Neural cell (in vitro differentiated cells): ENCODE results near the gene NXF1. TPM values are rescaled to one million over a fixed set of nuclear protein-coding genes. Genes with fewer than 3 reads are reported as not detected.
"Not testable (repeated sequence)": the region's sequence is repeated elsewhere in the genome, so short reads cannot be mapped to it uniquely, and the experiment has no call there.

Source experiments
- H2AFZ ChIP-seq: fragments of 200-600, 300-800 bp; sonication (generic), shearing (Covaris generic); 2 replicates; pipeline ENCODE4 v1.6.0; 2014; ENCODE audit warnings: low read depth, mild to moderate bottlenecking, antibody characterized with exemption, low read length, moderate library complexity
- H3F3A ChIP-seq: fragments of 200-600 bp; shearing (Covaris generic); 2 replicates; pipeline ENCODE4 v1.6.1; 2016; ENCODE audit warnings: mild to moderate bottlenecking, moderate library complexity, mixed read lengths, antibody characterized with exemption, low read length; ENCODE audit not compliant: insufficient read depth, poor library complexity, severe bottlenecking
- H3K27ac ChIP-seq: fragments of 200-600, 300-800 bp; sonication (generic), shearing (Covaris generic); 2 replicates; pipeline ENCODE4 v1.5.1; 2014; ENCODE audit warnings: mild to moderate bottlenecking, low read length, moderate library complexity
- H3K27me3 ChIP-seq: fragments of 300-800, 200-600 bp; sonication (generic), shearing (Covaris generic); 2 replicates; pipeline ENCODE4 v1.6.0; 2014; ENCODE audit warnings: mild to moderate bottlenecking, low read depth, low read length, moderate library complexity; ENCODE audit not compliant: insufficient read depth
- H3K36me3 ChIP-seq: fragments of 300-800, 200-600 bp; sonication (generic), shearing (Covaris generic); 2 replicates; pipeline ENCODE4 v1.5.1; 2014; ENCODE audit warnings: mild to moderate bottlenecking, antibody characterized with exemption, low read length, moderate library complexity; ENCODE audit not compliant: insufficient read depth
- H3K4me2 ChIP-seq: fragments of 300-800, 200-600 bp; sonication (generic), shearing (Covaris generic); 2 replicates; pipeline ENCODE4 v1.6.0; 2014; ENCODE audit warnings: mild to moderate bottlenecking, low read length
- H3K4me3 ChIP-seq: fragments of 300-800, 200-600 bp; sonication (generic), shearing (Covaris generic); 2 replicates; pipeline ENCODE4 v1.5.1; 2014; ENCODE audit warnings: mild to moderate bottlenecking, low read length, moderate library complexity
- H3K79me2 ChIP-seq: fragments of 200-600 bp; shearing (Covaris generic); replicated peaks from 2 replicates; pipeline ENCODE4 v1.6.0; 2014; ENCODE audit warnings: mild to moderate bottlenecking, low read length, moderate library complexity; ENCODE audit not compliant: insufficient read depth
- H3K9ac ChIP-seq: fragments of 300-800, 200-600 bp; sonication (generic), shearing (Covaris generic); 2 replicates; pipeline ENCODE4 v1.6.1; 2016; ENCODE audit warnings: mild to moderate bottlenecking, low read length, mixed read lengths
- H3K9me2 ChIP-seq: fragments of 200-600 bp; shearing (Covaris generic); 2 replicates; pipeline ENCODE4 v1.6.1; 2016; ENCODE audit warnings: mild to moderate bottlenecking, low read length, mixed read lengths; ENCODE audit not compliant: insufficient read depth
- H3K9me3 ChIP-seq: fragments of 200-600, 300-800 bp; sonication (generic), shearing (Covaris generic); 2 replicates; pipeline ENCODE4 v1.6.1; 2016; ENCODE audit warnings: mild to moderate bottlenecking, mixed run types, low read length, moderate library complexity, mixed read lengths
- H4K20me1 ChIP-seq: fragments of 200-600 bp; shearing (Covaris generic); 2 replicates; pipeline ENCODE4 v1.6.1; 2016; ENCODE audit warnings: mild to moderate bottlenecking, mixed run types; ENCODE audit not compliant: insufficient read depth
- EP300 ChIP-seq: fragments of 450-650 bp; conservative IDR thresholded peaks from 2 replicates; pipeline ENCODE4 v1.6.1; 2014; ENCODE audit warnings: antibody characterized with exemption, mild to moderate bottlenecking, moderate library complexity; ENCODE audit not compliant: poor library complexity, severe bottlenecking
- EZH2 ChIP-seq: fragments of 200-600, 300-800 bp; shearing (Covaris generic), sonication (generic); IDR thresholded peaks from 2 replicates; pipeline ENCODE4 v1.6.1; 2014; ENCODE audit warnings: antibody characterized with exemption, low read length, borderline replicate concordance, mild to moderate bottlenecking; ENCODE audit not compliant: insufficient read depth, poor library complexity, severe bottlenecking
- MXI1 ChIP-seq: fragments of 450-650 bp; conservative IDR thresholded peaks from 2 replicates; pipeline ENCODE4 v1.6.1; 2014; ENCODE audit warnings: antibody characterized with exemption, mild to moderate bottlenecking; ENCODE audit not compliant: poor library complexity, severe bottlenecking
- POLR2AphosphoS5 ChIP-seq: IDR thresholded peaks from 2 replicates; pipeline ENCODE4 v1.6.1; 2012
- RAD21 ChIP-seq: fragments of 450-650 bp; conservative IDR thresholded peaks from 2 replicates; pipeline ENCODE4 v1.6.1; 2014; ENCODE audit warnings: antibody characterized with exemption, mild to moderate bottlenecking, moderate library complexity
- SMC3 ChIP-seq: fragments of 450-650 bp; conservative IDR thresholded peaks from 2 replicates; pipeline ENCODE4 v1.6.1; 2014; ENCODE audit warnings: antibody characterized with exemption, mild to moderate bottlenecking, moderate library complexity; ENCODE audit not compliant: poor library complexity
- TAF1 ChIP-seq: IDR thresholded peaks from 2 replicates; pipeline ENCODE4 v1.6.1; 2012; ENCODE audit warnings: low read depth
- polyA plus RNA-seq: library from polyadenylated mRNA; depleted of rRNA; stranded (reverse); fragments of >200 nt; gene quantifications from 2 replicates; pipeline ENCODE4 v1.2.3, GENCODE V29; 2014
- TF ChIP-seq, protein P1 (sequence below): fragments of 450-650 bp; IDR thresholded peaks from 2 replicates; pipeline ENCODE4 v1.5.1; 2014; ENCODE audit warnings: antibody characterized with exemption, mild to moderate bottlenecking, moderate library complexity; ENCODE audit not compliant: poor library complexity, severe bottlenecking
- TF ChIP-seq, protein P2 (sequence below): IDR thresholded peaks from 2 replicates; pipeline ENCODE4 v1.6.1; 2012; ENCODE audit warnings: borderline replicate concordance

The NXF1 gene
- polyA plus RNA-seq, 1 donor from 2014 or later = 26.0 TPM

DNA sequence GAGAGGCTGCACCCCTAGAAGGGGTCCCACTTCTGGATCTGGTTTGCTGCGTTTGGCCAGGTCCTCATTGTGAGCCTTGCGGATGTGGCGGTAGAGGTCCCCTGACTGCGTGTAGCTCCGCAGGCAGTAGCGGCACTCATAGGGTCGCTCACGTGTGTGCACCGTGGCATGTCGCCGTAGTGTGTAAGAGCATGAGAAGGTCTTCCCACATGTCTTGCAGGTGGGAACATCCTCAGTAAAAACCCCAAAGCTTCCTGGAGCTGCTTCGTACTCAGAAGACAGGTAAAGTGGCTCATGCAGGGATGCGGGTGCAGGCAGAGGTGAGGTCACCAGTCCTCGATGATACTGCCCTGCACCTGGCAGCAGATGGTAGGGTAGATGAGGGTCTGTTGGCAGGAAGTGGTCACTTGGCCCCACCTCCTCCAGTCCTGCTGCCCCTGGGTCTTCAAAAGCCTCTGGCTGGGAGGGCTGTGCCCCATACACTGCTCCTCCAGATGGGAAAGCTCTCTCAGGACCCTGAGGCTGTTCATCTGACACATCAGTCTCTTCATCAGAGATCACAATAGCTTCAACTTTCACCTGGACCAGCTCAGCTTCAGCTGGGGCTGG, 53.0 kb downstream of the NXF1 start:
- Histone ChIP-seq H2AFZ (no peak overlapping the region), H3K27me3 (no peaks in the 10 kb centered on the region), H3K27ac (no peak overlapping the region), H4K20me1 (no peaks in the 10 kb centered on the region), H3K9me3 (no peaks in the 10 kb centered on the region), H3K4me3 (no peak overlapping the region), H3F3A (no peaks in the 10 kb centered on the region), H3K4me2 (no peak overlapping the region), H3K79me2 (peaks cover 5% of the 10 kb centered on the region), H3K36me3 (no peaks in the 10 kb centered on the region), H3K9ac (no peak overlapping the region), H3K9me2 (no peaks in the 10 kb centered on the region)
- TF ChIP-seq, protein P1, sequence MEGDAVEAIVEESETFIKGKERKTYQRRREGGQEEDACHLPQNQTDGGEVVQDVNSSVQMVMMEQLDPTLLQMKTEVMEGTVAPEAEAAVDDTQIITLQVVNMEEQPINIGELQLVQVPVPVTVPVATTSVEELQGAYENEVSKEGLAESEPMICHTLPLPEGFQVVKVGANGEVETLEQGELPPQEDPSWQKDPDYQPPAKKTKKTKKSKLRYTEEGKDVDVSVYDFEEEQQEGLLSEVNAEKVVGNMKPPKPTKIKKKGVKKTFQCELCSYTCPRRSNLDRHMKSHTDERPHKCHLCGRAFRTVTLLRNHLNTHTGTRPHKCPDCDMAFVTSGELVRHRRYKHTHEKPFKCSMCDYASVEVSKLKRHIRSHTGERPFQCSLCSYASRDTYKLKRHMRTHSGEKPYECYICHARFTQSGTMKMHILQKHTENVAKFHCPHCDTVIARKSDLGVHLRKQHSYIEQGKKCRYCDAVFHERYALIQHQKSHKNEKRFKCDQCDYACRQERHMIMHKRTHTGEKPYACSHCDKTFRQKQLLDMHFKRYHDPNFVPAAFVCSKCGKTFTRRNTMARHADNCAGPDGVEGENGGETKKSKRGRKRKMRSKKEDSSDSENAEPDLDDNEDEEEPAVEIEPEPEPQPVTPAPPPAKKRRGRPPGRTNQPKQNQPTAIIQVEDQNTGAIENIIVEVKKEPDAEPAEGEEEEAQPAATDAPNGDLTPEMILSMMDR = no peak
- TF ChIP-seq SMC3 (no peak), TAF1 (no peak), EP300 (no peak)

DNA sequence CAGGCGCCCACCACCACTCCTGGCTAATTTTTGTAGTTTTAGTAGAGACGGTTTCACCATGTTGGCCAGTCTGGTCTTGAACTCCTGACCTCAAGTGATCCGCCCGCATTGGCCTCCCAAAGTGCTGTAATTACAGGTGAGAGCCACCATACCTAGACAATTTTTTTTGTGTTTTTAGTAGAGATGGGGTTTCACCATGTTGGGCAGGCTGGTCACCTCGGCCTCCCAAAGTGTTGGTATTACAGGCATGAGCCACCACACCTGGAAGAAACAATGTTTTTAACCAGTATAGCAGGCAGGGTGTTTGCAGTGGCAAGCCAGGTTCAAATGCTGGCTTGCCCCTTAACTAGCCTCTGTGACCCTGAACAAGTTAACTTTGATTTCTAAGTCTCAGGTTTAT, 55.3 kb downstream of the NXF1 start:
- not testable (repeated sequence) for H3K9me3 ChIP-seq, H3K9me2 ChIP-seq, H2AFZ ChIP-seq, H4K20me1 ChIP-seq, H3K36me3 ChIP-seq, H3K27me3 ChIP-seq, H3K4me2 ChIP-seq, H3K9ac ChIP-seq, H3F3A ChIP-seq, H3K27ac ChIP-seq, H3K79me2 ChIP-seq, H3K4me3 ChIP-seq

DNA sequence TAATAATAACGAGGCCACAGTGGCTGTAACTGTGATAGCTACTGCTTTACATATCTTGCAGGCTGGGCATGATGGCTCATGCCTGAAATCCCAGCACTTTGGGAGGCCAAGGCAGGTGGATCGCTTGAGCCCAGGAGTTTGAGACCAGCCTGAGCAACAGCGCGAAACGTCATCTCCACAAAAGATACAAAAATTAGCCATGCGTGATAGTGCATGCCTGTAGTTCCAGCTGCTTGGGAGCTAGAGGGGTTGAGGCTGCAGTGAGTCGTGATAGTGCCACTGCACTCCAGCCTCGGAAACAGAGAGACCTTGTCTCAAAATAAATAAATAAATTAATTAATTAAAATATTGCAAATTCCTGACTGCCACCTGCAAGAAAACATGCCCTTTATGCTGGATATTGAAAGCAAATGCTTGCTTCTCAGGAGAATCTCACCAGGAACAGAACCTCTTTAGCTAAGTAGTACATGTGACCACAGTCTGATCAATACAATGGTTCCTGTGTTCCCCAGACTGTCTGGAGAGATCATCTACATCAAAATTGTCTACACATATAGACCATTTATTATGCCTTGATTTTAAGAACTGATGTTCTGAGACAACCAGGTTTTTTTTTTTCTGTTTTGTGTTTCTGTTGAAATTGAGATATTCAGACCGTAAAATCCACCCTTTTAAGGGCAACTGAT, 57.6 kb downstream of the NXF1 start:
- no peaks in the 10 kb centered on the region for H3K27me3 ChIP-seq
- H4K20me1 ChIP-seq = no peaks in the 10 kb centered on the region
- no peaks in the 10 kb centered on the region for H3K36me3 ChIP-seq
- no peak overlapping the region for H3K9ac ChIP-seq
- H3F3A ChIP-seq = no peaks in the 10 kb centered on the region
- no peak overlapping the region for H3K27ac ChIP-seq
- no peaks in the 10 kb centered on the region for H3K9me3 ChIP-seq
- H2AFZ ChIP-seq = no peak overlapping the region
- no peaks in the 10 kb centered on the region for H3K9me2 ChIP-seq
- H3K4me2 ChIP-seq = no peak overlapping the region
- TF ChIP-seq RAD21 (no peak), EP300 (no peak), SMC3 (no peak), EZH2 (no peak), TAF1 (no peak), MXI1 (no peak), POLR2AphosphoS5 (no peak)
- TF ChIP-seq, protein P1 = no peak
- TF ChIP-seq, protein P2, sequence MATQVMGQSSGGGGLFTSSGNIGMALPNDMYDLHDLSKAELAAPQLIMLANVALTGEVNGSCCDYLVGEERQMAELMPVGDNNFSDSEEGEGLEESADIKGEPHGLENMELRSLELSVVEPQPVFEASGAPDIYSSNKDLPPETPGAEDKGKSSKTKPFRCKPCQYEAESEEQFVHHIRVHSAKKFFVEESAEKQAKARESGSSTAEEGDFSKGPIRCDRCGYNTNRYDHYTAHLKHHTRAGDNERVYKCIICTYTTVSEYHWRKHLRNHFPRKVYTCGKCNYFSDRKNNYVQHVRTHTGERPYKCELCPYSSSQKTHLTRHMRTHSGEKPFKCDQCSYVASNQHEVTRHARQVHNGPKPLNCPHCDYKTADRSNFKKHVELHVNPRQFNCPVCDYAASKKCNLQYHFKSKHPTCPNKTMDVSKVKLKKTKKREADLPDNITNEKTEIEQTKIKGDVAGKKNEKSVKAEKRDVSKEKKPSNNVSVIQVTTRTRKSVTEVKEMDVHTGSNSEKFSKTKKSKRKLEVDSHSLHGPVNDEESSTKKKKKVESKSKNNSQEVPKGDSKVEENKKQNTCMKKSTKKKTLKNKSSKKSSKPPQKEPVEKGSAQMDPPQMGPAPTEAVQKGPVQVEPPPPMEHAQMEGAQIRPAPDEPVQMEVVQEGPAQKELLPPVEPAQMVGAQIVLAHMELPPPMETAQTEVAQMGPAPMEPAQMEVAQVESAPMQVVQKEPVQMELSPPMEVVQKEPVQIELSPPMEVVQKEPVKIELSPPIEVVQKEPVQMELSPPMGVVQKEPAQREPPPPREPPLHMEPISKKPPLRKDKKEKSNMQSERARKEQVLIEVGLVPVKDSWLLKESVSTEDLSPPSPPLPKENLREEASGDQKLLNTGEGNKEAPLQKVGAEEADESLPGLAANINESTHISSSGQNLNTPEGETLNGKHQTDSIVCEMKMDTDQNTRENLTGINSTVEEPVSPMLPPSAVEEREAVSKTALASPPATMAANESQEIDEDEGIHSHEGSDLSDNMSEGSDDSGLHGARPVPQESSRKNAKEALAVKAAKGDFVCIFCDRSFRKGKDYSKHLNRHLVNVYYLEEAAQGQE = no peak
- H3K4me3 ChIP-seq = no peak overlapping the region
- no peaks in the 10 kb centered on the region for H3K79me2 ChIP-seq
